Measurements from ENCODE around the gene CEP41. TPM values are rescaled to one million over a fixed set of nuclear protein-coding genes. Genes with fewer than 3 reads are reported as not detected.
A peak's percentile ranks its signal among the peaks of the same experiment; 100 is the strongest.

CEP41 gene
- polyA plus RNA-seq, 1 donor (not counting 4 experiments of a cell fraction or from before 2014, with no cell fraction given), result 13.4 TPM

GRCh38 chr7:130379921-130380860, 60.6 kb downstream of the CEP41 start, which contains the start of gene CPA1:
Gene CPA1, plus strand, starts transcription at chr7:130380494. Its CDS starts 27 bp downstream, at chr7:130380521.
- no peak within 1 kb of the TSS for H3K9ac ChIP-seq (ENCODE audit: control insufficient read depth, extremely low read depth, insufficient read depth, low read length)
- peak within 1 kb of the TSS; percentile 46 for H2AFZ ChIP-seq (ENCODE audit: control insufficient read depth, low read length)
- no peaks in the 10 kb centered on the region for H3K27me3 ChIP-seq (ENCODE audit: control insufficient read depth, extremely low read depth, insufficient read depth, low read length)
- H3K4me2 ChIP-seq (ENCODE audit: control insufficient read depth, extremely low read depth, insufficient read depth, low read depth, low read length), result no peak within 1 kb of the TSS
- dilution Hi-C loops (cut with MboI; ENCODE audit: extremely low pct_ligation_motif_present, low sequenced_read_pairs), result no loop called here
- H3K36me3 ChIP-seq (ENCODE audit: control insufficient read depth in 2 of 2, extremely low read depth in 1 of 2, insufficient read depth in 2 of 2, low read length in 2 of 2), result no peaks in the 10 kb centered on the region
- no peak within 1 kb of the TSS for H3K4me3 ChIP-seq (ENCODE audit: control insufficient read depth in 2 of 3, extremely low read depth in 1 of 3, insufficient read depth in 2 of 3, low read depth in 1 of 3, low read length in 3 of 3)
- peaks cover 6% of the 10 kb centered on the region for H3K9me3 ChIP-seq (ENCODE audit: control insufficient read depth, low read depth, low read length)
- no peaks in the 10 kb centered on the region for H3K4me1 ChIP-seq (ENCODE audit: control insufficient read depth, extremely low read depth, insufficient read depth, low read length)
- H3K27ac ChIP-seq (ENCODE audit: control insufficient read depth, insufficient read depth, low read length), result no peak within 1 kb of the TSS
- no peaks in the 10 kb centered on the region for H4K20me1 ChIP-seq (ENCODE audit: control insufficient read depth, extremely low read depth, insufficient read depth, low read length)
- no peak for FAIRE-seq
- no peak for DNase-seq (ENCODE audit: low read depth, low spot score)
- TF ChIP-seq EZH2 (IDR thresholded peaks at IDR 0.05; ENCODE audit: low read length) (no peak), CTCF (optimal IDR thresholded peaks at IDR 0.05 in 1 of 3, IDR thresholded peaks at IDR 0.05 in 1 of 3, conservative IDR thresholded peaks at IDR 0.05 in 1 of 3; ENCODE audit: extremely low read depth in 1 of 3, insufficient read depth in 2 of 3, low read length in 3 of 3) (no peak)
- H3K79me2 ChIP-seq (ENCODE audit: control insufficient read depth, insufficient read depth, low read length), result no peaks in the 10 kb centered on the region
- H3K9me1 ChIP-seq (ENCODE audit: control insufficient read depth, extremely low read depth, insufficient read depth, low read length), result no peaks in the 10 kb centered on the region

GRCh38 chr7:130379532-130379920, 61.3 kb downstream of the CEP41 start:
- Histone ChIP-seq H3K4me2 (ENCODE audit: control insufficient read depth, extremely low read depth, insufficient read depth, low read depth, low read length) (no peak overlapping the region), H3K4me3 (ENCODE audit: control insufficient read depth in 2 of 3, extremely low read depth in 1 of 3, insufficient read depth in 2 of 3, low read depth in 1 of 3, low read length in 3 of 3) (no peak overlapping the region), H3K79me2 (ENCODE audit: control insufficient read depth, insufficient read depth, low read length) (no peaks in the 10 kb centered on the region), H3K9me3 (ENCODE audit: control insufficient read depth, low read depth, low read length) (peaks cover 6% of the 10 kb centered on the region), H3K27me3 (ENCODE audit: control insufficient read depth, extremely low read depth, insufficient read depth, low read length) (no peaks in the 10 kb centered on the region), H2AFZ (ENCODE audit: control insufficient read depth, low read length) (no peak overlapping the region), H4K20me1 (ENCODE audit: control insufficient read depth, extremely low read depth, insufficient read depth, low read length) (no peaks in the 10 kb centered on the region), H3K4me1 (ENCODE audit: control insufficient read depth, extremely low read depth, insufficient read depth, low read length) (peaks cover 2% of the 10 kb centered on the region), H3K9me1 (ENCODE audit: control insufficient read depth, extremely low read depth, insufficient read depth, low read length) (no peaks in the 10 kb centered on the region), H3K36me3 (ENCODE audit: control insufficient read depth in 2 of 2, extremely low read depth in 1 of 2, insufficient read depth in 2 of 2, low read length in 2 of 2) (no peaks in the 10 kb centered on the region), H3K27ac (ENCODE audit: control insufficient read depth, insufficient read depth, low read length) (no peak overlapping the region), H3K9ac (ENCODE audit: control insufficient read depth, extremely low read depth, insufficient read depth, low read length) (no peak overlapping the region)
- DNase-seq (ENCODE audit: low read depth, low spot score) (no peak), FAIRE-seq (no peak)
- dilution Hi-C loops (cut with MboI; ENCODE audit: extremely low pct_ligation_motif_present, low sequenced_read_pairs), result no loop called here
- no peak for TF ChIP-seq EZH2 (IDR thresholded peaks at IDR 0.05; ENCODE audit: low read length)
